LNCAP (cell line): Measurements from ENCODE around the gene ST3GAL2.

Source experiments
- CTCF ChIP-seq: fragments of 450-650 bp; IDR thresholded peaks from 2 replicates; pipeline ENCODE4 v1.5.1; 2017; ENCODE audit warnings: mild to moderate bottlenecking

The ST3GAL2 gene

GRCh38 chr16:70438969-70439862 lies at the start of gene ST3GAL2:
TSS of gene ST3GAL2 (minus strand) at chr16:70439100. CDS start at chr16:70398530, 40,570 bp downstream.
- no peak for TF ChIP-seq CTCF

DNA sequence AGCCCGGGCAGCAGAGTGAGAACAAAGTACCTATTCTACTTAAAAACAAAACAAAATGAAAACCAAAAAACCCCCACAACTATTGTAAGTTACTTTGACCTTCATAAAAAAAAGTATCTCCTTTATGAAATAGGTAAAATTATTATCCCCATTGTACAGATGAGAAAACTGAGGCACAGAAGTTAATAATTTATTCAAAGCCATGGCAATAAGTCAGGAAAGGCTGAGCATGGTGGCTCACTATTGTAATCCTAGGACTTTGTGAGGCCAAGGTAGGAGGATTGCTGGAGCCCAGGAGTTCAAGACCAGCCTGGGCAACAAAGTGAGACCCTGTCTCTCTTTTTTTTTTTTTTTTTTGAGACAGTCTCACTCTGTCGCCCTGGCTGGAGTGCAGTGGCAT lies 46.0 kb upstream of the ST3GAL2 start:
- no peak for TF ChIP-seq CTCF

DNA sequence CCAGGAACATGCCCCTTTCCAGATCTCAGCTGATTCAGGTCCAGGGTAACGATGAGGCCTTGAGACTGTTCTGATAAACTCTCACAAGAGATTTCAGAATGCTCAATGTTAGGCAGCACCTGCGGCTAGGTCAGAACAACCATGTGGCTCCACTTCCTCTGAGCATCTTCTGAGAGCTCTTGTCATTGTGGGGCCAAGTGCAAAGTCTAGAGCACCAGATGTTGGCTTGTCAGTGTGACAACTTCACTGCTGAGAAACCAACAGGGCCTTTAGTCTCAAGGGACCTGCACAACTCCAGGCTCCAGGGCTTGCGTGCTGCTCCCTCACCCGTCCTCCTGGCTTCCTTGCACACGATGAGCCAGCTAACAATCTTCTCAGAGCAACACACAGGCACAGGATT lies 44.5 kb upstream of the ST3GAL2 start:
- TF ChIP-seq CTCF = no peak

DNA sequence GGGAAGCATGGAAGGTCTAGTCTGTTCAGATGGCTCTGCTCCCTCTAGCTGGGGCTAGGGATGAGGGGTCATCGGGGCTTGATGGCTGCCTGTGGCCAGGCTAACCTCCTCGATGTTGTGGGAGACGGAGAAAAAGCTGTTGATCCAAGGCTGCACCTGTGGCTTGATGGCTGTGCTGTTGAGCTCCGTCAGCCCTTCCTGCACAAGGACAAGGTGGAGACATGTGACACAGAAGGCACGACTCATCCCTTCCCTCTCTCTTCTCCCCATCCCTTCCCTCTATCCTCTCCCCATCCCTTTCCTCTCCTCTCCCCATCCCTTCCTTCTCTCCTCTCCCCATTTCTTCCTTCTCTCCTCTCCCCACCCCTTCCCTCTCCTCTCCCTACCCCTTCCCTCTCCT lies 43.7 kb upstream of the ST3GAL2 start:
- TF ChIP-seq CTCF = no peak

DNA sequence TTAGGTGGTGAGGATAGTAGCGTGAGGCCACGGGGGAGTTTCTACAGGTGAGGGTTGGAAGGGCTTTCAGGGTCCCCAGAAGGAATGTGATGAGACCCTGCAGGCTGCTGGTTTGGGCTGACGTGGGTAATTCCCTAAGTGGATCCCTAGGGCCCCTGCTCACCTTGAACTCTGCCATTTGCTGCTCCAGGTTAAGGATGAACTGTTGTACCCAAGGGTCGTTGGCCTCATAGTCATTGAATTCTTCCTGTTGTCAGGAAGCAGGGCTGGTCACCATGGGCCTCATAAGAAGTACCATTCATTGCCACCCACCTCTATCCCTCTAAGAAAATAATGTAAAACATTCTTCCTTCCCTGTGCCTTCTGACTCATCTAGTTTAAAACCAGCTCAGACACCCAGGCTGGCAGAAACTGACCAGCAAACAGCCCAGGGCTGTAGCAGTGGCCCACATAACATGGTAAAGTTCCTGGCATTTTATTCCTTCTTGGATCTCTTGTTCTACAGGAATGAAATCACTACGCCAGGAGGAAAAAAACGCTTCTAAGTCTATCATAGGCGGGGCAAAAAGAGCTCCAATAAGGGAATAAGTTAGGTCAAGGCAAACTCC lies 43.1 kb upstream of the ST3GAL2 start:
- TF ChIP-seq CTCF = no peak

GRCh38 chr16:70480127-70481105 lies 41.5 kb upstream of the ST3GAL2 start:
- no peak for TF ChIP-seq CTCF

DNA sequence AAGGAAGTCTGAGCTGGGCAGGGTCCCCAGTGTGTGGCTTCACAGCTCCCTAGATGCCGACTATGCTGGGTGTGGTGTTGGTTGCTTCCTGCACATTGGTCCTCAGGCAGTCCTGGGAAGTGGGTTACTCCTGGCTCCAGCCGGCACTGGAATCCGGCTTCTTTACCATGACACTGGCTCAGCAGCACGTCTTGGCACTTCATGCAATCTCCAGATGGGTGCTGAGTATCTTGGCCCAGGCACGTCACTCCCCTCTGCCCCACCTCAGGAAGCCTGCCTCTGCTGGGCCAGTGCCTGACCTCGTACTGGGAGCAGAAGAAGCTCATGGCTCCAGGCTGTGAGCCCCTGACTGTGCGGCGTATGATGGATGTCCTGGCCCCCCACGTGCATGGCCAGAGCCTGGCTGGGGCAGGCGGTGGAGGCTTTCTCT lies 40.0 kb upstream of the ST3GAL2 start:
- no peak for TF ChIP-seq CTCF
